Esophagus muscularis mucosa (tissue), 3 donors: ENCODE results near the gene RFX7.

ENCODE experiments used
- CTCF ChIP-seq, 3 experiments: fragments of 200-600 bp in 2 of 3; fragments of 450-650 bp in 1 of 3; sonication (generic) in 2 of 3; IDR thresholded peaks; one replicate each; pipeline ENCODE4 v1.5.1; 2017 to 2019; ENCODE audit warnings: antibody characterized with exemption in 3 of 3, mild to moderate bottlenecking in 2 of 3, moderate library complexity in 1 of 3
- POLR2A ChIP-seq: fragments of 450-650 bp; IDR thresholded peaks from one replicate; pipeline ENCODE4 v1.6.1; 2017; ENCODE audit warnings: antibody characterized with exemption, moderate library complexity, mild to moderate bottlenecking, low read depth
- POLR2AphosphoS5 ChIP-seq, 2 donors: sonication (generic); formaldehyde crosslinking; IDR thresholded peaks; one replicate each; pipeline ENCODE4 v1.6.1; 2017; ENCODE audit warnings: antibody characterized with exemption in 2 of 2

- no peak for TF ChIP-seq CTCF (IDR thresholded peaks at IDR 0.05)
- no peak for TF ChIP-seq POLR2A
- TF ChIP-seq POLR2AphosphoS5 (IDR thresholded peaks at IDR 0.05), result no peak
Measured at GRCh38 chr15:56175788-56176187, 67.9 kb downstream of the RFX7 start.
